ENCODE data around the gene TRIM47. TPM values are rescaled to one million over a fixed set of nuclear protein-coding genes. Genes with fewer than 3 reads are reported as not detected.

The TRIM47 gene
- total and polyA plus RNA-seq, 2 of the 13 experiments (the other 11 are each of a cell fraction or from before 2014, with no cell fraction given) = 33.5 to 82.0 TPM

GRCh38 chr17:75904749-75905521 lies 26.6 kb upstream of the TRIM47 start, which contains the start of gene MRPL38 (continued):
- no peak for TF ChIP-seq ZNF180 (CRISPR knock-in tag; IDR thresholded peaks at IDR 0.05; ENCODE audit: borderline replicate concordance, low read depth)
- TF ChIP-seq ZNF333 (CRISPR knock-in tag; IDR thresholded peaks at IDR 0.05; ENCODE audit: borderline replicate concordance) = peak; percentile 91
- TF ChIP-seq NFIB (CRISPR knock-in tag; IDR thresholded peaks at IDR 0.05; ENCODE audit: borderline replicate concordance) = no peak
- peak; percentile 96 for TF ChIP-seq KDM5B (CRISPR knock-in tag; IDR thresholded peaks at IDR 0.05; ENCODE audit: borderline replicate concordance)
- TF ChIP-seq MED1 (CRISPR knock-in tag; IDR thresholded peaks at IDR 0.05) = peak; percentile 94
- peak; percentile 94 for TF ChIP-seq ZNF574 (CRISPR knock-in tag; IDR thresholded peaks at IDR 0.05)
- TF ChIP-seq ZNF496 (CRISPR knock-in tag; IDR thresholded peaks at IDR 0.05; ENCODE audit: insufficient replicate concordance) = no peak
- peak; percentile 83 for TF ChIP-seq ZNF350 (CRISPR knock-in tag; IDR thresholded peaks at IDR 0.05; ENCODE audit: borderline replicate concordance, low read depth)
- TF ChIP-seq ATF7-NPFF (CRISPR knock-in tag; IDR thresholded peaks at IDR 0.05; ENCODE audit: low read depth) = peak; percentile 79
- TF ChIP-seq ZNF12 (CRISPR knock-in tag; IDR thresholded peaks at IDR 0.05) = no peak
- peak; percentile 99; a peak in 3 of 4 replicates for TF ChIP-seq HMGXB4 (CRISPR knock-in tag; IDR thresholded peaks at IDR 0.05; ENCODE audit: borderline replicate concordance in 1 of 2, low read depth in 1 of 2)
- peak; percentile 89; the same call in 1 of the 2 replicates for TF ChIP-seq ZNF33B (CRISPR knock-in tag; IDR thresholded peaks at IDR 0.05)
- TF ChIP-seq, protein P1, sequence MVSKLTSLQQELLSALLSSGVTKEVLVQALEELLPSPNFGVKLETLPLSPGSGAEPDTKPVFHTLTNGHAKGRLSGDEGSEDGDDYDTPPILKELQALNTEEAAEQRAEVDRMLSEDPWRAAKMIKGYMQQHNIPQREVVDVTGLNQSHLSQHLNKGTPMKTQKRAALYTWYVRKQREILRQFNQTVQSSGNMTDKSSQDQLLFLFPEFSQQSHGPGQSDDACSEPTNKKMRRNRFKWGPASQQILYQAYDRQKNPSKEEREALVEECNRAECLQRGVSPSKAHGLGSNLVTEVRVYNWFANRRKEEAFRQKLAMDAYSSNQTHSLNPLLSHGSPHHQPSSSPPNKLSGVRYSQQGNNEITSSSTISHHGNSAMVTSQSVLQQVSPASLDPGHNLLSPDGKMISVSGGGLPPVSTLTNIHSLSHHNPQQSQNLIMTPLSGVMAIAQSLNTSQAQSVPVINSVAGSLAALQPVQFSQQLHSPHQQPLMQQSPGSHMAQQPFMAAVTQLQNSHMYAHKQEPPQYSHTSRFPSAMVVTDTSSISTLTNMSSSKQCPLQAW (CRISPR knock-in tag; IDR thresholded peaks at IDR 0.05) = peak; percentile 95
- TF ChIP-seq ASH2L (IDR thresholded peaks at IDR 0.05; ENCODE audit: insufficient read length, low read depth, low read length) = no peak
- peak; percentile 73; the same call in 1 of the 2 replicates for TF ChIP-seq ZNF552 (CRISPR knock-in tag; IDR thresholded peaks at IDR 0.05; ENCODE audit: borderline replicate concordance)
- no peak; the same call in 1 of the 2 replicates for TF ChIP-seq PCBP1 (IDR thresholded peaks at IDR 0.05; ENCODE audit: borderline replicate concordance, low read depth, low read length)
- TF ChIP-seq ZNF234 (CRISPR knock-in tag; conservative IDR thresholded peaks at IDR 0.05) = no peak; the same call in 1 of the 2 replicates
- no peak for TF ChIP-seq TEAD2 (CRISPR knock-in tag; IDR thresholded peaks at IDR 0.05)
- peak; percentile 94 for TF ChIP-seq ZSCAN29 (CRISPR knock-in tag; conservative IDR thresholded peaks at IDR 0.05)
- no peak for TF ChIP-seq FOXM1 (CRISPR knock-in tag; IDR thresholded peaks at IDR 0.05)
- TF ChIP-seq HMG20B (CRISPR knock-in tag; conservative IDR thresholded peaks at IDR 0.05) = peak; percentile 89
- peak; percentile 51 for TF ChIP-seq CEBPG (CRISPR knock-in tag; IDR thresholded peaks at IDR 0.05)
- no peak for TF ChIP-seq ZNF484 (CRISPR knock-in tag; IDR thresholded peaks at IDR 0.05; ENCODE audit: borderline replicate concordance, low read depth)
- TF ChIP-seq HOXA5 (CRISPR knock-in tag; IDR thresholded peaks at IDR 0.05) = peak; percentile 94

All from HepG2 (cell line).